M059J (cell line): Measurements from ENCODE around the gene DKK3. TPM values are rescaled to one million over a fixed set of nuclear protein-coding genes. Genes with fewer than 3 reads are reported as not detected.

Experiments
- DNase-seq: peaks from one replicate; pipeline ENCODE4 v3.0.0-alpha.2; 2012; ENCODE audit warnings: low read depth
- total RNA-seq: library from RNA; depleted of rRNA; stranded (reverse); fragments of >200 nt; shearing (Covaris generic); gene quantifications from 2 replicates; pipeline ENCODE4 v1.2.3, GENCODE V29; 2014; rRNA removed

DKK3 gene
- total RNA-seq, 1 experiment from 2014 or later = 1,045 TPM

DNA sequence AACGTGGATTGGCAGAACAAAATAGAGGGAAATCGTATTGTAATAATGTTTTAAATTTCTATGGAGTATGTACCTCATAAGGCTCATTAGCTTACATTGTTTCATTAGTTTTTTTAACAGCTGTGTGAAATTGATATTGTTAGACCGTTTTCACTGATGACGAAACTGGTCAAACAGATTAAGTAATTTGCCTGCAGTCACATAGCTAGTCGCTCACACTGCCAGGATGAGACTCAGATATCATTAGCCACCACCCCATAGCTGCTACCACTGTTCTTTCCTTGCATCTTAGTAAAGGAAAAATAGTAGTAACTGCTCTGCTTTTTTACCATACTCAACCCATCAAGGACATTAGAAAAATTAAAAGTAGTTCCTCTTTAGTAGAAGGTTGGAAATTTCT lies 64.0 kb downstream of the DKK3 start:
- no peak for DNase-seq

DNA sequence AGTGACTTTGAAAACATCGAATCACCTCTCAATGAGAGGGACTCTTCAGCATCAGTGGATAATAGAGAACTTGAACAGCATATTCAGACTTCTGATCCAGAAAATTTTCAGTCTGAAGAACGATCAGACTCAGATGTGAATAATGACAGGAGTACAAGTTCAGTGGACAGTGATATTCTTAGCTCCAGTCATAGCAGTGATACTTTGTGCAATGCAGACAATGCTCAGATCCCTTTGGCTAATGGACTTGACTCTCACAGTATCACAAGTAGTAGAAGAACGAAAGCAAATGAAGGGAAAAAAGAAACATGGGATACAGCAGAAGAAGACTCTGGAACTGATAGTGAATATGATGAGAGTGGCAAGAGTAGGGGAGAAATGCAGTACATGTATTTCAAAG lies 65.8 kb downstream of the DKK3 start:
- no peak for DNase-seq

DNA sequence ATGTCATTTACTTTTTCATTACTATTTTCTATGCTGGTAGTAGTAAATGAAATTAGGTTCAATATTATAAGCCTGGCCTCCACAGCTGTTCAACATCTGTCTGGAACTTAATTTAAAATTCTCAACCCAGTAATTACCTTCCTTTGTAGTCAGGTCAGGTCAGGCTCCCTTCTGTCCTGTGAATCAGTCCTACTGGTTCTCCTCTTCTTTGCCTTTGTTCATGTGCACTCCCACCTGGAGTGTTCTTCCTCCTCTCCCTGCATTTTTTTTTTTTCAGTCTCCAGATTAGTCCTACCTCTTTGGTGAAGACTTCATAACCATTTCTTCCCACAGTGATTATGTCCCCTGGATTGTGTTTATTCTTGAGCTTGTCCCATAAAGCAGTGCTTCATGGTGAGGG lies 67.9 kb downstream of the DKK3 start:
- DNase-seq = no peak

GRCh38 chr11:11937957-11938356 lies 70.5 kb downstream of the DKK3 start:
- DNase-seq = peak; percentile 18

DNA sequence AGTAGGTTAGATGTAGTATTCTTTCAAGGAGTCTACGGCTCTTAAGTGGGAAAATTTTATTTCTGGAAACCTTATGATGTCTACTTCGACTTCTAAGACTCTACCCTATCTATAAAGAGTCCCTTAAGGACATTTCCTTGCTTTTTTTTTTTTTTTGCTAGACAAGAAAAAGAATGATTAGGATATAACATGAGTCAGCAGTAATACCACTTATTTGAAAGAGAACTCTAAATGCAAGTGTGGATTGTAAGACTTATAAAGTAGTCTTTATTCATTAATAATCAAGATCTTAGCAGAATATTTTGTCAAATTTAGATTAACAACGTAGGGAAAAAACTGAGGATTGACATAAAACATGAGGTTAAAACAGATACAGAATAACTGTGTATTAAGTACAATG lies 71.0 kb downstream of the DKK3 start:
- DNase-seq = no peak

- no peak for DNase-seq
Observed at GRCh38 chr11:11935536-11935935, 72.9 kb downstream of the DKK3 start.

- peak; percentile 73 for DNase-seq
Observed at GRCh38 chr11:11931461-11932055, 76.9 kb downstream of the DKK3 start.

DNA sequence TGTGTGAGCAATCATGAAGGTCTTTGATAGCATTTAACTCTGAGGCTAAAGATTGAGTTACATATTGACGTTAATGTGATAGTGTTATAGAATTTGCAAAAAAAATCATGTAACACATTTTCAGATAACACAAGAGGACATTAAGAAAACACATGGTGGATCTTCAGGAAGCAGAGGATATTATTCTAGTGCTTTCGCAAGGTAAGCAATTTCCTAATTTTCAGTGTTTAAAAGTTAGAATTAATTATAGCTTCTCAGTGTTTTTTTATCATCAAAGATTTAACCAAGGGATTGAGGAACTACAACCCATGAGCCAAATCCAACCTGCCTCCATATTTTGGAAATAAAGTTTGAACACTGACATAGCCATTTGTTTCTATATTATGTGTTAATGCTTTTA lies 78.5 kb downstream of the DKK3 start:
- DNase-seq = no peak

- no peak for DNase-seq
Observed at GRCh38 chr11:11923828-11924227, 84.6 kb downstream of the DKK3 start.

DNA sequence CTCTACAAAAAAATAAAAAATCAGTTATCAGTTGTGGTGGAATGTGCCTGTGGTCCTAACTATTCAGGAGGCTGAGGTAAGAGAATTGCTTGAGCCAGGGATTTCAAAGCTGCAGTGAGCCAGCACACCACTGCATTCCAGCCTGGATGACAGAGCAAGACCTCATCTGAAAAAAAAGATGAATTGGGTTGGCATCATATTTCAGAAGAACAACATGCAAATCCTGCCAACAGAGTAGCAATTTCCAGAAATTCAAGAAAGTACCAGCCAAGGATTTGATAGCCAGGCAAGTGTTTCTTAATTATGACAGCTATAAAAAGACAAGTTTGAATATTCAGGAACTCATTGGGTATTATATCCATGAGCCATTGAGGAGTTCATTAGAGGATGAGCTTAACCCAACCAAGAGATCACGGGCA lies 91.4 kb downstream of the DKK3 start:
- DNase-seq = peak; percentile 79

DNA sequence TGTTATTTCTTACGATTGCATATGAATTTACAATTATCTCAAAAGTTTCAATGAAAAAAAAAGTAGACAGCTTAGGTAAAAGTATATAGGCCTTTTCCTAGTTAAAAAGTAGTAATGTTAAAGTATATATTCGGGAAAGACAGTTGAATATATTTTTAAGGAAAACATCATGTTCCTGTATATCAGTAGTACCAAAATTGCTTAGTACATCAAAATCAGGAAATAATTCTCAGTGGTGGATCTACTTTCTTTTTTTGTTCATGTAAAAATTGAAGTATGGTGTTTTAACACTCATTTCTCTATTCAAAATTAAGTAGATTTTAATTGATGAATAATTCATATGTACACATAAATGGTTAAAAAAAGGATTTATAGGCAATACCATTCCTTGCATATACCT lies 92.8 kb downstream of the DKK3 start:
- no peak for DNase-seq

DNA sequence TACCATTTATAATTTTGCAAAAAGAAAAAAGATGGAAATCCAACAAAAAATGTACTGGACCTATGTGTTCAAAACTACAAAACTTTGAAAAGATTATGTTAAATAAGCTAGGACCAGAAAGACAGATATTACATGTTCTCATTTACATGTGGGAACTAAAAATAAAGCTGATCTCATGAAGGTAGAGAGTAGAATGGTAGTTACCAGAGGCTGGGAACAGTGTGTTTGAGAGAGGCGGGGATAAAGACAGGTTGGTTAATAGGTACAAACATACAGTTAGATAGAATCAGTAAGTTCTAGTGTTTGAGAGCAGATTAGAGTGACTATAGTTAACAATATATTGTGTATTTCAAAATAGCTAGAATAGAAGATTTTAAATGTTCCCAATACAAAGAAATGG lies 95.0 kb downstream of the DKK3 start:
- DNase-seq = no peak

Other genes starting within 250 kb of the DKK3 start
- 30.1 and 39.9 TPM in 2 replicates for gene USP47, start 166.7 kb downstream of the DKK3 start, total RNA-seq
- gene MICAL2, start 102.0 kb upstream of the DKK3 start, total RNA-seq = 120 and 173 TPM in 2 replicates